Fibroblast of the aortic adventitia (primary cell): ENCODE data around the gene NUDT15. TPM values are rescaled to one million over a fixed set of nuclear protein-coding genes. Genes with fewer than 3 reads are reported as not detected.
"Not testable (repeated sequence)": the region's sequence is repeated elsewhere in the genome, so short reads cannot be mapped to it uniquely, and the experiment has no call there.

Experiments used
- DNase-seq: peaks from one replicate; pipeline ENCODE4 v3.0.0-alpha.2; 2010; ENCODE audit warnings: low read depth
- H3K4me3 ChIP-seq: 2 replicates; pipeline ENCODE4 v1.5.1; 2011; ENCODE audit warnings: low read depth, mild to moderate bottlenecking, control low read depth, low read length, moderate library complexity
- total RNA-seq: library from RNA; depleted of rRNA; stranded (reverse); fragments of >200 nt; gene quantifications from 2 replicates; pipeline ENCODE4 v1.2.3, GENCODE V29; 2012; ENCODE audit warnings: low replicate concordance
- TF ChIP-seq, protein P1 (sequence below): IDR thresholded peaks from 2 replicates; pipeline ENCODE4 v1.5.1; 2011; ENCODE audit warnings: mild to moderate bottlenecking, low read length, control low read depth, inconsistent platforms; ENCODE audit not compliant: insufficient read depth

The NUDT15 gene
- total RNA-seq, 1 donor: 23.1 TPM

DNA sequence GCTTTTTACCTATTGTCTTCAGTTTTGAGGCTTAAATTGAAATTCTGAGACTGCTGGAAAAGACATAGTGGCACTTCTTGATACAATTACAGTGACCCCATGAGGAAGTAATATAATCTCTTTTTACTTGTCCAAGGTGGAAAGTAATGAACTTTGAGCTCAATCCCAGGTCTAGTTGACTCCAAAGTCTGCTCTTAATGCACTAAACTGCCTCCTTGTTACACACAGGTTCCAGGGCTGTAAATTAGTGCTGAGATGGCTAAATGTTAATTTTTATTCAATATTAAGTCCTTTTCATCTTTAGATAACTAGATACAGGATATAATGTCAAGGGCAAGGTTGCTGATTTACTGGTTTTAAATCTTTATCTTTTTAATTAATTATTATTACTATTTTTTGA is 2.5 kb downstream of the NUDT15 start:
- TF ChIP-seq, protein P1, sequence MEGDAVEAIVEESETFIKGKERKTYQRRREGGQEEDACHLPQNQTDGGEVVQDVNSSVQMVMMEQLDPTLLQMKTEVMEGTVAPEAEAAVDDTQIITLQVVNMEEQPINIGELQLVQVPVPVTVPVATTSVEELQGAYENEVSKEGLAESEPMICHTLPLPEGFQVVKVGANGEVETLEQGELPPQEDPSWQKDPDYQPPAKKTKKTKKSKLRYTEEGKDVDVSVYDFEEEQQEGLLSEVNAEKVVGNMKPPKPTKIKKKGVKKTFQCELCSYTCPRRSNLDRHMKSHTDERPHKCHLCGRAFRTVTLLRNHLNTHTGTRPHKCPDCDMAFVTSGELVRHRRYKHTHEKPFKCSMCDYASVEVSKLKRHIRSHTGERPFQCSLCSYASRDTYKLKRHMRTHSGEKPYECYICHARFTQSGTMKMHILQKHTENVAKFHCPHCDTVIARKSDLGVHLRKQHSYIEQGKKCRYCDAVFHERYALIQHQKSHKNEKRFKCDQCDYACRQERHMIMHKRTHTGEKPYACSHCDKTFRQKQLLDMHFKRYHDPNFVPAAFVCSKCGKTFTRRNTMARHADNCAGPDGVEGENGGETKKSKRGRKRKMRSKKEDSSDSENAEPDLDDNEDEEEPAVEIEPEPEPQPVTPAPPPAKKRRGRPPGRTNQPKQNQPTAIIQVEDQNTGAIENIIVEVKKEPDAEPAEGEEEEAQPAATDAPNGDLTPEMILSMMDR: no peak
- no peak for DNase-seq
- H3K4me3 ChIP-seq: no peak overlapping the region

DNA sequence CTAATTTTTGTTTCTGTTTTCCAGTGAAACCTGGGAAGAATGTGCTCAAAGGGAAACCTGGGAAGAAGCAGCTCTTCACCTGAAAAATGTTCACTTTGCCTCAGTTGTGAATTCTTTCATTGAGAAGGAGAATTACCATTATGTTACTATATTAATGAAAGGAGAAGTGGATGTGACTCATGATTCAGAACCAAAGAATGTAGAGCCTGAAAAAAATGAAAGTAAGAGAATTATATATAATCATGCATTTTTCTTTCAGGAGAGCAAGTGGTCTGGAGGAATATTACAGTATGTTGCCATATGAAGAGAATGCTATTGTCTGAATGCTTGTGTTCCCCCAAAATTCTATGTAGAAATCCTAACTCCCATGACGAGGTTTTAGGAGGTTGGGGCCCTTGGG is 3.4 kb downstream of the NUDT15 start:
- DNase-seq: peak; percentile 18
- TF ChIP-seq, protein P1: no peak
- H3K4me3 ChIP-seq: no peak overlapping the region

DNA sequence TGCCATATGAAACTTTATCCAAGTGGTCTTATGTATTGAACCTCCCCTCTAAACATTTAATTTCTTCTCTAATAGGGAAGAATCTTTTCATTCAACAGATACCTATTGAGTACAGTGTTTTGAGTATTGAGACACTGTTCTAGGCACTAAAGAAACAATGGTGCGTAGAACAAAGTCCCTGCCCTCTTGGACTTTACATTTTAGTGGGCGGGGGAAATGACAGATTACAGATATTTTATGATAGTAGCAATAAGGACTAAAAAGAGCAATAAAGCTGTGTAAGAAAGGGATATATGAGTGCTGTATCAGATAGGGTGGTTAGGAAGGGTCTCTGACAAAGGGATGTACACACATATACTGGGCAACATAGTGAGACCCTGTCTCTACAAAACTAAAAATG is 5.4 kb downstream of the NUDT15 start:
- no peak overlapping the region for H3K4me3 ChIP-seq
- DNase-seq: no peak
- TF ChIP-seq, protein P1: no peak

DNA sequence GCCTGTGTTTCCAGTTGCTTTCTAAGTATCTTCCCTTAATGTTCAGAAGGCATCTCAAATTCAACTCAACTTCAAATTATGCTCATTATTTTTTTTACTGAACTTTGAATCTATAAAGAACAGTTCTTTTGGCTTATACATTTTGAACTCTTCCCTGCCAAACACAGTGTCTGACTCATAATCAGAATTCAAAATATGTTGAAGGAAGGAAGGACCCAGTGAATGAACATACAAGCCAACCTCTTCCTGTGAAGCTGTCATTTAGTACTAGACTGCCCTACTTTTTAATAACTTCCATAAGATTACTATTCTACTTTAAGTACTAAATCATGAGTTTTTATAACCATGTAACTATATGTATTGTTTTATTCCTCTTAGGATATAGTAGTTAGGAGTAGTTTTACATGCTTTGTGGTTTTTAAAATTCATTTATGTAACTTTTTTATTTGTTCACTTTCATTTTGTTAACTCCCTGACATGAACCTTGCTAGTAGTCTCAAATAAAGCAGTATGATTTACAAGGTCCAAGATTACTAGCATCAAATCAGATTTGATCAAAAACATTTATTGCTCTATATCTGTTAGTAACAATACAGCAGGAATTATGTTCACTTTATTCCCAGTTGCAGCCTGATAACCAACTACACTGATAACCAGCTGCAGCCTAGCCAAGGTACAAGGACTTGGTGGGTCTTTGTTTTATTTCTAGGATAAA is 6.4 kb downstream of the NUDT15 start:
- peak; percentile 72 for DNase-seq
- no peak overlapping the region for H3K4me3 ChIP-seq
- TF ChIP-seq, protein P1: no peak

DNA sequence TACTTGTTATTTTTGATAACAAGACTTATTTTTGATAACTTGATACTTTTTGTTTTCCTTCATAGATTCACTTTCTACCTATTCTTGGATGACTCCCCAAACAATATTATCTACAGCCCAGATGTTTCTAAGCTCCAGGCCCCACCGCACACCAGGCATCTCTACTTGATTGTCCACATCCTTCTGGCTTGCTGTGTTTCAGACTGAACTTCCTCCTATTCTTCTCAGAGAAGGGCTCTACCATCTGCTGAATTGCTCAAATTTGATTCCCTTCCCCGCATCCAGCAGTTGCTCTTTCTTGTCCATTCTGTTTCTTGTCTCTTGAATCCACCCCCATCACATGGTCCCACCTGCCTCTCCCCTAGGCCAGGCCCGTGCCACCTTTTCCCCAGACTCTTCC is 13.0 kb downstream of the NUDT15 start:
- H3K4me3 ChIP-seq: no peak overlapping the region
- no peak for DNase-seq
- TF ChIP-seq, protein P1: no peak

DNA sequence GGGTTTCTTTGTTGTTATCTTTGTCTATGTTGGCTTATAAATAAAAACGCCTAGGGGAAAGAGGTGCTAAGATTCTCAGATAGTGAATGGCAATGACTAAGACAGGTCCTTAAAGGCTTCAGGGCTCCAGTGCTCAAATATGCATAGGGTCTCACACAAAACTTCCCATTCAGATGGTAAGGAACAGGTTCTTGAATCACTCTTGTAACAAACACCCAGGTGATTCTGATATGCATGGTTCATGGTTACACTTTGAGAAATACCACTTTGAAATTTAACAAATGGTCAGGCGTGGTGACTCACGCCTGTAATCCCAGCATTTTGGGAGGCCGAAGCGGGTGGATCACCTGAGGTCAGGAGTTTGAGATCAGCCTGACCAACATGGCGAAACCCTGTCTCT is 17.1 kb downstream of the NUDT15 start:
- TF ChIP-seq, protein P1: no peak
- DNase-seq: no peak
- H3K4me3 ChIP-seq: no peak overlapping the region

DNA sequence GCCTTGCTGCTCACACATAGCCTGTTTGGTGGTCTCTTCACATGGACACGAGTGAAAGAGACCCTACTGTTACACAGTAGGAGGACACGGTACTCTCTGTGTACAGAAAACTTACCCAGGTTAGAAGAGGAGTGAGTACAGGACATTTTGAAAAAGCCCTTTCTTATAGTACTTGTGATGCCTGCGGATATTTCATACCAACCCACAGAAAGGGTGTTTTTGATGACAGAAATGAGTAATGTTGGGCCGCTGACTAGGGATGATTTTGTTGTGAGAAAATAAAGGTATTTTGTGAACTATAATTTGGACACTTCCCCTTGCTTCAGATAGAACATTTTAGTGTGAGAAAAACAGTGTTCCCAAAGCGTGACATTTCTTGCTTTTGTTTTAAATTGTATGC is 18.2 kb downstream of the NUDT15 start:
- TF ChIP-seq, protein P1: no peak
- H3K4me3 ChIP-seq: no peak overlapping the region
- DNase-seq: no peak

DNA sequence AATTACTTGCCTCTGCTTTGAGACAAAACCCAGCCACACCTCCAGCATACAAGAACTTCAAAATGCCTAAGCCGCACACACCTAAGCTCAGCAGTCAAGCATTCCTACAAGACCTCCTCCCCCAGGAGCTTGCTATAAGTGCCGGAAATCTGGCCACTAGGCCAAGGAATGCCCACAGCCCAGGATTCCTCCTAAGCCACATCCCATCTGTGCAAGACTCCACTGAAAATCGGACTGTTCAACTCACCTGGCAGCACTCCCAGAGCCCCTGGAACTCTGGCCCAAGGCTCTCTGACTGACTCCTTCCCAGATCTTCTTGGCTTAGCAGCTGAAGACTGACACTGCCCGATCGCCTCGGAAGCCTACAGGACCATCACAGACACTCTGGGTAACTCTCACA is 21.0 kb downstream of the NUDT15 start:
- DNase-seq, H3K4me3 ChIP-seq: not testable (repeated sequence)

DNA sequence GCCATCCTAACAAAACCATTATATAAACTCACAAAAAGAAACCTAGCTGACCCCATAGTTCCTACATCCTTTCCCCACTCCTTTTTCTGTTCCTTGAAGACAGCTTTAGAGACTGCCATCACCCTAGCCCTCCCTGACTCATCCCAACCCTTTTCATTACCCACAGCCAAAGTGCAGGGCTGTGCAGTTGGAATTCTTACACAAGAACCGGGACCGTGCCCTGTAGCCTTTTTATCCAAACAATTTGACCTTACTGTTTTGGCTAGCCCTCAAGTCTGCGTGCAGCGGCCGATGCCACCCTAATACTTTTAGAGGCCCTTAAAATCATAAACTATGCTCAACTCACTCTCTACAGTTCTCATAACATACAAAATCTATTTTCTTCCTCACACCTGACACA is 22.4 kb downstream of the NUDT15 start:
- H3K4me3 ChIP-seq, DNase-seq: not testable (repeated sequence)
